Neural crest cell (in vitro differentiated cells): ENCODE measurements around the gene DNAH2. TPM values are rescaled to one million over a fixed set of nuclear protein-coding genes. Genes with fewer than 3 reads are reported as not detected.

ENCODE experiments used
- DNase-seq: peaks from one replicate; pipeline ENCODE4 v3.0.0; 2021; ENCODE audit warnings: low read depth, mixed read lengths, low spot score
- H3K27ac Mint-ChIP-seq: one replicate; pipeline ENCODE4 v1.8.0; 2021; ENCODE audit warnings: mild to moderate bottlenecking, mixed read lengths; ENCODE audit not compliant: unreplicated experiment
- H3K27me3 Mint-ChIP-seq: 2 replicates; pipeline ENCODE4 v1.8.0; 2021; ENCODE audit warnings: low read depth, mild to moderate bottlenecking, mixed read lengths
- H3K36me3 Mint-ChIP-seq: 2 replicates; pipeline ENCODE4 v1.8.0; 2021; ENCODE audit warnings: low read depth, mild to moderate bottlenecking, mixed read lengths
- H3K4me1 Mint-ChIP-seq: 2 replicates; pipeline ENCODE4 v1.8.0; 2021; ENCODE audit warnings: mixed read lengths
- H3K4me3 Mint-ChIP-seq: one replicate; pipeline ENCODE4 v1.8.0; 2021; ENCODE audit warnings: mild to moderate bottlenecking, mixed read lengths
- H3K9me3 Mint-ChIP-seq: 2 replicates; pipeline ENCODE4 v1.8.0; 2021; ENCODE audit warnings: mixed read lengths
- CTCF ChIP-seq: fragments of 200-600 bp; sonication (generic); conservative IDR thresholded peaks from 2 replicates; pipeline ENCODE4 v1.5.0; 2021; ENCODE audit warnings: antibody characterized with exemption, mild to moderate bottlenecking
- total RNA-seq: library from RNA; stranded (reverse); gene quantifications from 2 replicates; pipeline ENCODE4 v1.2.1, GENCODE V29; 2021

The DNAH2 gene
- total RNA-seq, 1 donor from 2014 or later = 0.16 TPM

GRCh38 chr17:7794075-7794663 is 76.6 kb downstream of the DNAH2 start:
- DNase-seq = no peak
- Mint-ChIP-seq H3K27me3 (no peaks in the 10 kb centered on the region), H3K9me3 (no peaks in the 10 kb centered on the region), H3K4me3 (no peak overlapping the region), H3K36me3 (no peaks in the 10 kb centered on the region), H3K4me1 (no peaks in the 10 kb centered on the region), H3K27ac (no peak overlapping the region)
- no peak for TF ChIP-seq CTCF

- Mint-ChIP-seq H3K36me3 (no peaks in the 10 kb centered on the region), H3K4me3 (no peak overlapping the region)
- DNase-seq = no peak
These were observed 80.4 kb downstream of the DNAH2 start for GRCh38 chr17:7797976-7798375.

GRCh38 chr17:7798839-7799238 is 81.3 kb downstream of the DNAH2 start:
- Mint-ChIP-seq H3K27me3 (no peaks in the 10 kb centered on the region), H3K36me3 (no peaks in the 10 kb centered on the region), H3K4me1 (no peaks in the 10 kb centered on the region), H3K27ac (no peak overlapping the region), H3K4me3 (no peak overlapping the region), H3K9me3 (no peaks in the 10 kb centered on the region)
- no peak for DNase-seq
- TF ChIP-seq CTCF = no peak

More at GRCh38 chr17:7797976-7798375, 80.4 kb downstream of the DNAH2 start:
- no peak for TF ChIP-seq CTCF
- Mint-ChIP-seq H3K9me3 (no peaks in the 10 kb centered on the region), H3K27ac (no peak overlapping the region), H3K27me3 (no peaks in the 10 kb centered on the region), H3K4me1 (no peaks in the 10 kb centered on the region)

GRCh38 chr17:7803981-7804380 is 86.4 kb downstream of the DNAH2 start:
- Mint-ChIP-seq H3K9me3 (no peaks in the 10 kb centered on the region), H3K4me1 (no peaks in the 10 kb centered on the region), H3K36me3 (no peaks in the 10 kb centered on the region), H3K27me3 (peaks cover 8% of the 10 kb centered on the region), H3K27ac (no peak overlapping the region), H3K4me3 (no peak overlapping the region)
- DNase-seq = no peak
- no peak for TF ChIP-seq CTCF

- no peak for TF ChIP-seq CTCF
- Mint-ChIP-seq H3K27ac (no peak overlapping the region), H3K4me3 (no peak overlapping the region), H3K27me3 (peaks cover 11% of the 10 kb centered on the region), H3K36me3 (no peaks in the 10 kb centered on the region), H3K9me3 (no peaks in the 10 kb centered on the region), H3K4me1 (no peaks in the 10 kb centered on the region)
- no peak for DNase-seq
These were observed 89.0 kb downstream of the DNAH2 start for GRCh38 chr17:7806587-7806986.

GRCh38 chr17:7807206-7807605 is 89.7 kb downstream of the DNAH2 start:
- Mint-ChIP-seq H3K27me3 (peaks cover 11% of the 10 kb centered on the region), H3K9me3 (no peaks in the 10 kb centered on the region), H3K27ac (no peak overlapping the region), H3K4me3 (no peak overlapping the region), H3K4me1 (no peaks in the 10 kb centered on the region), H3K36me3 (no peaks in the 10 kb centered on the region)
- TF ChIP-seq CTCF = no peak
- DNase-seq = no peak
